Erythroblast (primary cell): ENCODE measurements around the gene ATP2A1.

Experiments
- GATA1 ChIP-seq: IDR thresholded peaks from 2 replicates; pipeline ENCODE4 v1.6.1; 2011; ENCODE audit warnings: low read depth, mild to moderate bottlenecking, control low read depth, low read length, moderate library complexity
- POLR2A ChIP-seq: IDR thresholded peaks from 2 replicates; pipeline ENCODE4 v1.6.1; 2011; ENCODE audit warnings: mild to moderate bottlenecking, low read length

DNA sequence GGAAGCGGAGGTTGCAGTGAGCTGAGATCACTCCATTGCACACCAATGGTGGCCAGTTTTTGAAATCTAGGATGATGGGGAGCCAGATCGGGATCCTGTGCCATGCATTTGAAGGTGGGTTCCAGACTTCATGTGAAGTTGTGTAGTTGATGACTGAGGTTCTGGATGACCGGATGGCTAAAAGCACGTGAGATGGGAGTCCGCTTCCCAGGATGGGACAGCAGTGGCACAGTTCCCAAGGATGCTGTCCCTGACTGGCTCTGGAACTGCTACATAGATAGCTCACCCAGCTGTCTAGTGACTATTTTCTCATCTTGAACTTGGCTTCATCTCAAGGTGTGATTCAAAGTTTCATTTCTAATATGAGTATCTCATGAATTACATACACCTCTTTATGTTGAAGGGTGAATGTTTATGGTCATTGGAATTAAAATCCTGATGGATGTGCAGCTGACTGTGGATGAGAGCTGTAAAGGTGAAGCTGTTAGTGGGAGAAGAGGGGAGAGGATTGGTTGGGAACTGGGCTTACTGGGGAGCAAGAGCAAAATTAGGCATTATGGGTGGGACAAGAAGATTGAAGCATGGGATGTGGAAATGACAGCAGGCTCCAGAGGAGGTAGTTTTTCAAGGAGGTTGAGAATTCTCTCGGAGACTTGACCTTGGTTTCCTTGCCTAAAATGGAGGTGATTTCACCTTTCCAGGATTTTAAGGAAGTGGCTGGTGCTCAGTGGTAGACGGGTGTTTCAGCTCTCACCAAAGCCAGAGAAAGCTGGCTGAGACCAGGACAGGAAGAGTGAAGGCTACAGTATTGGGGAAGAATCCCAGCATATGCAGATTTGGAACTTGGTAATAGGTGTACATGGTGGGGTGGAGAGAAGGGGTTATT is 40.4 kb upstream of the ATP2A1 start:
- TF ChIP-seq POLR2A (no peak), GATA1 (no peak)
